Limb (tissue), 2 donors: ENCODE data around the gene GGA3.
"Not testable (repeated sequence)": the region's sequence is repeated elsewhere in the genome, so short reads cannot be mapped to it uniquely, and the experiment has no call there.

Experiments
- DNase-seq, 2 donors: peaks; one replicate each; pipeline ENCODE4 v3.0.0-alpha.2; 2016; ENCODE audit errors: extremely low spot score in 2 of 2

The GGA3 gene

GRCh38 chr17:75273977-75274708 lies 12.7 kb upstream of the GGA3 start:
- no peak for DNase-seq

GRCh38 chr17:75272848-75273184 lies 11.4 kb upstream of the GGA3 start:
- DNase-seq = no peak

GRCh38 chr17:75271955-75272847 lies 10.8 kb upstream of the GGA3 start:
- no peak for DNase-seq

- peak; percentile 73 to 90 for DNase-seq
These were observed 10.0 kb upstream of the GGA3 start for GRCh38 chr17:75271233-75271954.

- no peak for DNase-seq
These were observed 9.5 kb upstream of the GGA3 start, which contains the start of gene MIF4GD for GRCh38 chr17:75270966-75271232. Gene MIF4GD (minus strand): TSS chr17:75271231. CDS start chr17:75270195, 1,036 bp downstream.

GRCh38 chr17:75270218-75270965 lies 9.0 kb upstream of the GGA3 start:
- peak; percentile 30 to 75 for DNase-seq

- no peak for DNase-seq
These were observed 8.4 kb upstream of the GGA3 start for GRCh38 chr17:75269844-75270217.

- DNase-seq = no peak
These were observed 6.2 kb upstream of the GGA3 start for GRCh38 chr17:75267411-75268232.

GRCh38 chr17:75267153-75267410 lies 5.7 kb upstream of the GGA3 start:
- DNase-seq = no peak

- DNase-seq = no peak
These were observed 5.1 kb upstream of the GGA3 start for GRCh38 chr17:75266316-75267152.

- DNase-seq = no peak
These were observed 4.4 kb upstream of the GGA3 start for GRCh38 chr17:75265614-75266315.

- no peak for DNase-seq
These were observed 1.6 kb upstream of the GGA3 start for GRCh38 chr17:75263055-75263454.

- DNase-seq = no peak
These were observed 753 bp upstream of the GGA3 start for GRCh38 chr17:75262112-75262606.

GRCh38 chr17:75260641-75261335 lies 618 bp downstream of the GGA3 start:
- no peak for DNase-seq

GRCh38 chr17:75257228-75257627 lies 4.2 kb downstream of the GGA3 start:
- not testable (repeated sequence) for DNase-seq

GRCh38 chr17:75255954-75256698 lies 5.3 kb downstream of the GGA3 start:
- DNase-seq = not testable (repeated sequence)

- no peak for DNase-seq
These were observed 9.2 kb downstream of the GGA3 start for GRCh38 chr17:75252039-75252816.
